ENCODE measurements around the gene DLGAP1.
A peak's percentile ranks its signal among the peaks of the same experiment; 100 is the strongest.

The DLGAP1 gene

DNA sequence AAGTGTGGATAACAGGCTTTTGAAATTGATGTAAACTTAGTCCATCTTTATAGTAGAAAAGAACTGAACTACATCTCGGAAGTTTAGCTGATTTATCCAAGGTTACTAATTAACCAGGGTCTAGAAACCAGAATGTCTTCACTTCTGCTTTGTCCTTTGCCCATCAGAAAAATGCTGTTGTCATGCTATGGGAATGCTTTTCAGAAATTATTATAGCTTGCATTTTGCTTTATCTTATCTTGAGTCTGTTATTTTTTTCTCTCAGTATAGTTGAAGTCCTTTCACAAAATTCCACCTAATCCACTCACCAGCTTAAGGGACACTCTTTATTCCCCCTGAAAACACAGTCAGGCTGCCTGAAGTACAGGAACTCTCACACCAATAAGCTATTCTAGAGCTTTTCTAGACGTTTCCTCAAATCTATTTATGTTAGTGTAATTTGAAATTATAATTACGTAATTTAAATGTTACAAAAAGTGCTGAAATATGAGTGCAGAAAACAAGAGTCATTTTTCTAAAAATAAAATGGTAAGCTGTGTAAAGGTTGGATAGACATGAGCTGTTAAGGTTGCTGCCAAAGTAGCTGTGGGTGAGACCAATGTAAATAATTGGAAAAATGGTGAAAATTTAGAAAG, 548.9 kb downstream of the DLGAP1 start:
- DNase-seq (ENCODE audit: low spot score) (peak; percentile 37), FAIRE-seq (no peak)

DNA sequence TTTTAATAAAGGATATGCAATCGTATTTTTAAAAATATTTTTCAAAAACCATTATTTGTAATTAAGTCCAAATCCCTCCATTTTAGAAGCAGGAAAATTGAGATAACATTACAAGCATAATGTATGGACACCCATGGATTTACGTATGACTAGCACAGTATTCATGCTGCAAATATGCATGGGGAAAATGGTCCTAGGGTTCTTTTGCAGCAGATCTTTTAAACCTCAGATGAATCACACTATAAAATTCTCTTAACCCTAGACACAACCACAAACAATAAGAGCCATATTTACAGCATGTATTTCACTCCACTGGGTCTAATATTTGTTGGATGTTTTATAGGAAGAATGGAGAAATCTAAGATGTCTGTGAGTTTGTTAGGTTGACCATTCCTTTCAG, 551.8 kb downstream of the DLGAP1 start:
- peak; percentile 91 for FAIRE-seq

DNA sequence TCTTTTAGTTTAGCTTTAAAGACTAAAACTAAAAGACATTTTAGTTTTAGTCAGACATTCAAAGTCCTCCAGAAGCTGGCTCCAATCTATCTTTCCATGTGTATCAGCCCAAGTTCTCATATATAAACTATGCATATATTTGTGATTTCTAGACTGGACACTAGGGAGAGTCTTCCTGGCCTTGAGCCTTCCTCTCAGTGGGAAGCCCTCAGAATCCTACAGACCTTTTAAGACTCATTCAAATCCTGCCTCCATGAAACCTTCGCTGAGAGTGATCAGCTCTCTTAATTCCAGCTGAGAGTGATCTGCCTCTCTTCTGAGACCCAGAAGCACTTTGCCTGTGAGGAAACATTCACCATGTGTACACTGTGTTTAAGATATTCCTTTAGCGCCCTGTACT, 552.4 kb downstream of the DLGAP1 start:
- no peak for FAIRE-seq
- DNase-seq (ENCODE audit: low spot score) = no peak

More for the DNA sequence above, 551.8 kb downstream of the DLGAP1 start:
- DNase-seq (ENCODE audit: low spot score) = peak; percentile 79

DNA sequence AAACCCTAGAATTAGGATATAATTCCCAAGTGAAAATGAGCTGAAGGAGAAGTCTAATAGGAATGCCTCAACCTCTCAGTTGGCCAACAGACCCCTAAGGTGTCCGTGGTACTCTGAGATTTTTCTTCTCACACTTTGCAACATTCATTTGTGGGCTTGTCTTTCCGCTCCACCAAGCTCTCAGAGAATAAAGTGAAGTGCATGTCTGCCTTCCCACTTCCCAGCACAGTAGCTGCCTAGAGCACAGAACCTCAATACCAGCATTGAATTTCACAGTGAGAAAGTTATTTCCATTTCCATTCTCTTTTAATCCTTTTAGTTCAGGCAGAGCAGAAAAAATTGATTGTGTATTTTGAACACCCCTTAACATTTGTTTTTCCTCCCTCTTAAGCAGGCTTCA, 553.3 kb downstream of the DLGAP1 start:
- DNase-seq (ENCODE audit: low spot score) (no peak), FAIRE-seq (no peak)

DNA sequence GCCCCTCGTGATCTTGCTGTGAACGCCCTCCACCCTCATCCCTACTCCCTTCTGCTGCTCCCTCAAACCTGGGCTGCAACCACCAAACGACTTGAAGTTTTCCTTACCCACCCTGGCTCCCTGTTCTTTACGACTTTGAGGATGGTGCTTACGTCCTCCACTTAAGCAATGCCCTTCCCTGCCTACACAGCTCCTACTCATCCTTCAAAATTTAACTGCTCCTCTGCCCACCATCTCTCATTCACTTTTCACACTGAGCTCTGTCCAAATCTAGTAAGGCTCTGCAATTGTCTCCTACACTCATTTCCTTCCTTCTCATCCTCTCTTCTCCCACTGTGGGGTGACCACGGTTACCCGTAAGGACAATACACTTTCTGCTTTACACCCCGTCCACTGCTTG, 554.1 kb downstream of the DLGAP1 start:
- FAIRE-seq (no peak), DNase-seq (ENCODE audit: low spot score) (no peak)

DNA sequence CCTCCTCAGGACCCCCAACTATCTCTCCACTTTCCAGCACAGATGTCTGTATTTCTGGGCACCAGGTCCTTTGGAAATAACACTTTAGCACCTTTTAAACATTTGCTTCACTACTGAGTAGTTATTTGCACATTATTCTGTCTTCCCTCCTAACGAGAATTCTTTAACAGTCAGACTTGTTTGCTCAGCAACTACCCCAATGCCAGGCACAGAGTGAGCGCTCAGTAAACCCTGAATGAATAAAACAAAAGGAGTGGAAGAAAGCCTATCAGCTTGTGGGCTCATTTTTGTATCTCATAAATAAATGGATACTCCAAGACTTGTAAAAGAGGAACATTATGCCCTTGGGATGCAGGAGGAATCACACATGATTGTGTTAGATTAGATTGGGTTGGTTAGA, 554.8 kb downstream of the DLGAP1 start:
- FAIRE-seq (no peak), DNase-seq (ENCODE audit: low spot score) (no peak)

DNA sequence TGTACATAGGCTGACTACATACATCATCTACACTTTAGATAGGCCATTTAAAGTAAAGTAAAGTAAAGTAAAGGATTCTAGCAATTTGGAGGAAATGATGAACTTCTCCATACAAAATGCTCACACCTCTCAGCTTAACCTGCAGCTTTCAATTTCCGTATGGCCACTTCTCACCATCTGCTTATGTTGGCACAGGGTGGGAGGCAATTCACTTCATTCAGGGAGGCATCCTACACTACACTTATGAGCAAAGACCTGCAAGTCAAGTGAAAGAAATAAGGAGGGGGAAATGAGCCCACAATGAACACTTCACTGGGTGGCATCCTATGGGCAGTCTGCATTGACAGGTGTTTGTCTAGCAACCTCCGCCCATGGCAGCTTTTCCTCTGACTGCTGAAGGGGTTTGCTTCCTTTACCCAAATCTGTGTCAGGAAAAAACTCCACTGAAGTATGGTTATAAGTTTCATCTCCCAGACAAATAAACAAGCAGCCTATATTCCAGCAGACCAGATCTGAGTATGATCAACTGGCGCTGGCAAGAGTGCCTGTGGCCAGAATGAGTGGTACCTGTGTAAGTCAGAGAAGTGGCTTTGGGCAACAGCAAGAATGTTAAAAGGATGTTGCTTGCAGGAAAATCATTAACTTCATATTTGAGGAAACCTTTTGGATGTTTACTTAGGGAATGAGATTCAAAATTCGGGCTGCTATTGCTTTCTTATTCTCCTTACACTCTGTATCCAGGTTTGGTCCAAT, 556.1 kb downstream of the DLGAP1 start:
- DNase-seq (ENCODE audit: low spot score) (no peak), FAIRE-seq (no peak)

DNA sequence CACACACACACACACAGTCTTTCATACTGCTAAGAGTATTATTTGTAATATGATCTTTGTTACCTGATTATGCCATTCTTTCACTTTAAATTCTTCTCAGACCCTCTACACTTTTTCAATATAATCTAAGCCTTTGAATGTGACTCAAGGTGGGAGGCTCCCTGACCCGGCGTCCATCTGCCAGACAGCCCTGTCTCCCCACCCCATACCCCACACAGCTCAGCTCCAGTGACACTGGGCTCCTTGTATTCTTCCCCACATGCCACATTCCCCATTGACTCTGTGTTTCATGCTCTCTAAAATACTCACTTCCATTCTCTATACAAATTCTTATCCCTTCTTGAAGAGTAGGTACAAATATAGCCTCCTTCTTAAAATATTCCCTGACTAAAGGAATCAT, 563.0 kb downstream of the DLGAP1 start:
- FAIRE-seq (no peak), DNase-seq (ENCODE audit: low spot score) (no peak)

DNA sequence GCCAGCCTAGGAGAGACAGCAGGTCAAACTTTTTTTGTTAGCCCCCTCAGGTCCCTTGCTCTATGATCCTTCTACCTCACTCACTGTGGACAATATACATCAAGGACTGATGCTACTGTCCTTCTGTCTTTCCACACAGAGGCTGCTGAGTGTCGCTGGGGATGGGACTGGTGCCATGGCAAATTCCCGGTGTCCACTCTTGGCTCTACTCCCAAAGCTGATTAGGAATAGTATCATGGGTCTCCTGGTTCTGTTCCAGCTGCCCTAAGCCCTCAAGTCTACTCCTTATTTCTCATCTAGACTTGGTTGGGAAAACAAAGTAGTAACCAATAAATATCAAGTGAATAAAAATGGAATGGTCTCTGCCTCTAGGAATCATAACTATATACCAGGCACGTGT, 563.9 kb downstream of the DLGAP1 start:
- DNase-seq (ENCODE audit: low spot score) = no peak
- FAIRE-seq = no peak

DNA sequence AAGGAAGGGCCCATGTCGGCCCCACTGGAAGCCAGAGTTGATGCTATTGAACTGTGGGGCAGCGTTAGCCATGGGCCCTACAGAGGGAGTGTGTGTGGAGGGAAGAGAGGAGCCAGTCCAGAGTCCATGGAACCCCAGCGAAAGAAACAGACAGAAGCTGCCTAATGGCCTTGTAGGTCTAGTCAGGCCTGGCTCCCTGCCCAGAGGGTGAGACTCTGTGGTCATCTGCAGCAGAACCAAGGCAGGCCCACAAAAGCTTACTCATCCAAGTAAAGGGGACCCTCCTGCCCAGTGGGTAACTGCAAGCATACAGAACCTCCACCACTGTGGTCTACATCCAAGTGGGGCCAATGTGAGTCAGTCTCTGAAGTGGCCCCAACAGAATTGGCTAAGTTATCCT, 565.3 kb downstream of the DLGAP1 start:
- DNase-seq (ENCODE audit: low spot score) (peak; percentile 66), FAIRE-seq (peak; percentile 82)

DNA sequence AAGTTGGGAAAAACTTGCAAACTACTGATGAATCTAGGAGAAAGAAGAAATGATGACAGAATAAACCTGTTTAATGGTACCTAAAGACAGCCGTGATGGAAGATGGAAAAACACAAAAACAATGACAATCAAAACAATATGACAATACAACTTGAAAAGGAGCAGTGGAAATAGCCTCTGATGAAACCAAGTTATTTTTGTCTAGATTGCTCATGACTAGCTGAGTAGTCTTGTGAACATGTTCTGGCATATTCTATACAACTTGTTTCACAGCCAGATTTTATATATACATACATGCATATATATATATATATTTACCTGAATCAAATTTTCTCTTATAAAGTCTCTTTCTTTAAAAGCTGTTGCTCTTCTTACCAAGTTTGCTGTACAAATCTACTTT, 566.0 kb downstream of the DLGAP1 start:
- no peak for FAIRE-seq

DNA sequence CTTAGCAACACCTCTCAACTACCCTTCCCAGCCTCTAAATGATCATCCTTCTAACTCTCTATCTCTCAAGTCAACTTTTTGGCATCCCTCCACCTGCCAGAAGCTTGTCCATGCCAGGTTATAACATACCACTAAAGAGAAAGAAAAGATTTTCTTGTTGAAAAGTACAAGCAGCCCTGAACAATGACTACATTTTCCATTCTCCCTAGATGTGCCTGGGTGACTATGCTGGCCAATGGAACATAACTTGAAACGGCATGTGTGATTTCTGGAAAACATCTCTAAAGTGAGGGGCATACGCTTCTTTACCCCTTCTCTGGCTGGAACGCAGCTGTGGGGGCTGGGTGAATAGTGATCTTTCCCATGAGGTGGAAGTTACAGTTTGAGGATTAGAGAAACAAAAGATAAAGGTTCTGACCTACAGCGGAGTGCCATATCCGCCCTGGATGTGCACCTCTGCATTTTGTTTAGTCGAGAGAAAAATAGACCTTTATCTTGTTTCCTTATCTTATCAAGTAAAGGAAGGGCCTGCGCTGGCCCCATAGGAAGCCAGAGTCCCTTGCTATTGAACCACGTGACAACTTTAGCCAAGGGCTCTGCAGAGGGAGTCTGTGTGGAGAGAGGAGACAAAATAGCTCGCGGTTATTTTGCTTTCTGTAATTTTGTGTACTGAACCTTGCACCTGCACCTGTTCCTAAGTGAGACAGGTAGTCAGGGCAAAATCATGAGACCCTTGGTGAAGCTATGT, 568.4 kb downstream of the DLGAP1 start:
- FAIRE-seq = no peak
- DNase-seq (ENCODE audit: low spot score) = no peak

More for the DNA sequence above, 566.0 kb downstream of the DLGAP1 start:
- no peak for DNase-seq (ENCODE audit: low spot score)

DNA sequence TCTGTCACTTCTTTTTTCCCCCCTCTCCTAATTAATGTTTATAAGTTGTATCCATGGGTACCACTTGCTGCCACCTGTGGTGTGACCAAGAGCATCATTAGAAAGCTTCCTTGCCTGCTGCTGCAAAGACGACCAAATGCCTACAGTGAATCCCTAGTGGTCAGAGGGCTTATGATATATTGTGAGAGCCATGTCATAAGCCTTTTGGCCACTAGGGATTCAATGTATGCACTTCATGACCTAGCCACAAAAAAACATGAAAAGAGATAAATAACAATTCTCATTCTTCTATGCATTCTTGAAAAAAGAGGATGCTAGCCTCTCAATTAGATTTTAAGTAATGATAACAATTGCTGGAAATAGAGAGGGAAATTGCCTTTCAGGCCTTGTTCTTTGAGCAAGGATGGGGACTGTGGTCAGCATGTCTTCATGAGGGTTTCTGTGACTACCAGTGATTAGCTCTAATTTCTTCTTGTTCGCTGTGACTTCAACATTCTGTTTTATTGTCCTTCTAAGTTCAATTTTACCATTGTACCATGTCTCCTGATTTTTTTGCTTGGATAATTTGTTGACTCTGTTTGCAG, 569.8 kb downstream of the DLGAP1 start:
- FAIRE-seq = no peak
- DNase-seq (ENCODE audit: low spot score) = no peak

DNA sequence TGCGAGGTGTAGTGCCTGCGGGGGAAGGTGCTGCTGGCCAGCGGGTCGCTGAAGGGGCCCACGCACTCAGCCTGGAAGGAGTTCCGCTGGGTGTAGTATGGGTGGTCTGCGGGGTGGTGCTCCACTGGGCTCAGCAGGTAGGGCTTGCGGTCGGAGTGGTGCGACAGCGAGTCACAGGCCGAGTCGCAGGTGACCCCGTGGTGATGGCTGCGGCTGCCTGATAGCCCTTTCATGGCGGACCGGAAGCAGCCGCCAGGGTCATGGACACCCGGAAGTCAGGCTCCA, 575.3 kb downstream of the DLGAP1 start:
- no peak for FAIRE-seq

DNA sequence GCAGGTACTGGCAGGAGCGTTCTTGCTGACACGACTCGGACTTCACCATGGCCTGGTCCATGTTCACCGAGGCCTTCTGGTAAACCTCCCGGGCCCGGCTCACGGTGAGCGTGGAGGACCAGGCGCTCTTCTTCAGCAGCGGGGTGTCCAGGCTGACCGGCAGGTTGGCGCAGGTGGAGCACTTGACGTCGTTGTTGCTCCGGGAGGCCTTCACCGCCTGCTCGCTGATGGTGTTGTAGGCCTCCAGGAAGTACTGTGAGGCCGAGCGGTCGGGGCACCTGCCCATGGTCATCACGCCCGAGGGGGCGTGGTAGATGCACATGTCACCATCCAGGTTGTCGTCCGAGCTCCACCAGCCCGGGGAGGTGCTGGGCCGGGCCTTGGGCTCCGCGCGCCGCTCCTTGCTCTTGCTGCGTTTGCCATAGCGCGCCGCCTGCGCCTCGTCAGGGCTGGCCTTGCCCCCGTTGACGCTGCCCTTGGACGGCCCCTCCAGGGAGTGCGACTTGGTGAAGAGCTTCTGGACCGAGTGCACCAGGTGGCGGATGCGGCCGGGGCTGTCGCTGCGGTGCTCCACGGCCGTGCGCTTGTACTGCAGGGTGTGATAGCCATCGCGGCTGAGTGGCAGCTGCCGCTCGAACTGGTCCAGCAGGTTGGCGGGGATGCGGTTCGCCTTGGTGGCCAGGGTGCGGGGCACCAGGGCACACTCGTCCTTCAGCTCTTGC, 575.8 kb downstream of the DLGAP1 start:
- no peak for FAIRE-seq
- no peak for DNase-seq (ENCODE audit: low spot score)

More for the DNA sequence above, 575.3 kb downstream of the DLGAP1 start:
- no peak for DNase-seq (ENCODE audit: low spot score)

DNA sequence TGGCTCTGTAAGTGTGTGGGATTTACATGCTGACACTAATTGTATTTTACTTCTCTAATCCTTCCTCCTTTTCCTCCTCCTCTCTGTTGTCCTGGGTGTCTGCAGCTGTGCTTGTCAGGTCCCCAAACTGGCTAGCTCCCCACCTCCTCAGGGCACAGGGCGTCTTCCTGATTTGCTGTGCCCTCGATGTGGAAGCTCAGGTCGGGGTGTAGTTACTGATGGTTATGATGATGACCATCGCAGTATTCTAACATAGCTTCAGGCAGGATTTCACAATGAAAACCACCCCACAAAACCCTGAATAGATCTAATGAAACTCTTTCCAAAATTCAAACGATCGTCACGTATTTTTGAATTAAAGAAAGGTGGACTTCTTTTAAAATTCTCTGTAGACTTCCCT, 576.7 kb downstream of the DLGAP1 start:
- FAIRE-seq (no peak), DNase-seq (ENCODE audit: low spot score) (no peak)

DNA sequence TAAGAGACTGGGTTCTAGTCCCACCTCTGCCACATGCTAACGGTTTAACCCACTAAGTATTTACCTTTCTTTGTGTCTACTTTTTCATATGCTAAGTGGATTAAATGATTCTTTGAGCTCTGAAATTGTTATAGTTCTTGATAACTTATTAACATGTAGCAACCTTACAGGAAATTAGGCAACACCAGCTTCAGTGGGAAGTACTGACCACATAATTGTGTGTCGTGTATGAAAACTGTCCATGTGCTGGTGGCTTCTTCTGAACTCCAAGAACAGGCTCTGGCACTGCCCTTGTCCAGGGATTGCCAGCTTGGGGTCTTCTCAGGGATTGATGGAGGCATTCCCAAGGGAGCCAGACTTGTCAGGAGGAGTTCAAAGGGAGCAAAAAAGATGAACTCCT, 577.4 kb downstream of the DLGAP1 start:
- FAIRE-seq (peak; percentile 25), DNase-seq (ENCODE audit: low spot score) (no peak)

DNA sequence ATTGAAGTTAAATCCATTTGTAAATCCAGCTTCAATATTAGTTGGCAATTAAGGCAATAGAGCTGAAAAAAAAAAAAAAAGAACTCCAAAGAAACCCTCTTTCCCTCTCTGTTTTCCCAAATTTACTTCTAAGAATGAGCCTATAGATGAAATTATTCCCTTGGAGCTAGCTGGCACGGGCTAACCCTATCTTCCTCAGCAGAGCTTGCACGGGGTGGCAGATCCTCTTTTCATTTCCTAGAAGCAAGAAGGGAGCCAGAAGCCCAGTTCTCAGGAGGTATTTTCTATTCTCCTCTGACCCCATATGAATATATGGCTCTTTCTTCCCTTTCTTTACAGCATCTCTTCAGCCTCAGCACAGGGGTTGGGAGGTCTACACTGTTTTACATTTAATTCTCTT, 579.1 kb downstream of the DLGAP1 start:
- FAIRE-seq = no peak
- DNase-seq (ENCODE audit: low spot score) = no peak

DNA sequence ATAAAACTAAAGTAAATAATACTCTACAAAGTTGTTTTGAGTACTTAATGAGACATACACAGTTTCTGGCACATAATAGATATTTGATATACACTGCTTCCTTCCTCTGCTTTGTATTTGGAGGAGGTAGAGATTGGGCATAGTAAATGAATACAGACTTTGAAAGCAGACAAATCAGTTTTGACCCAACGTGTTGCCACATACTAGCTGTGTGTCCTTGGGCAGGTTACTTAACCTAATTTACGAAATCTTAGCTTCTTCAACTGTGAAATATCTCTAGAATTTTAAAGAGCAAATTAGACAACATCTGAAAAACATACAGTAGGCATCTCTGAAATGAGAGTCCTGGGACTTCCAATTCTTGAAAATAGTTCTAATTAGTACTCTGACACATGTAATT, 579.7 kb downstream of the DLGAP1 start:
- DNase-seq (ENCODE audit: low spot score) (no peak), FAIRE-seq (no peak)

DNA sequence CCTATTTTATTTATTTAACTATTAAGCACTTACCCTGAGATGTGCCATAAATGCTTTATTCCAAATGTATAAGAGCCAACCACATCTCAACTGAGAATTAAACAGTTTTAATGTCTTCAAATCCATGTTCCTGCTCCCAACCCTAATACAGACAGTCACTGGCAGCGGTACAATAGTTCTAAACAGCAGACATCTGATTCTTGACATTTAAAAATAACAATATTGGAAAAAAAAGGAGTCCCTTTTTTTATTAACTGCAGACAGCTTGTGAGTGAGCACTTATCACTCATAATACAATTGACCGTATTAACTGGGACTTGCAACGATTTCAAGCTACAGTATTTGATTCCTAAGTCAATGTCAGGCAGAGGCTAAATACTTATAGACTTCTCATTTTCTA, 580.5 kb downstream of the DLGAP1 start:
- no peak for FAIRE-seq
- DNase-seq (ENCODE audit: low spot score) = no peak

DNA sequence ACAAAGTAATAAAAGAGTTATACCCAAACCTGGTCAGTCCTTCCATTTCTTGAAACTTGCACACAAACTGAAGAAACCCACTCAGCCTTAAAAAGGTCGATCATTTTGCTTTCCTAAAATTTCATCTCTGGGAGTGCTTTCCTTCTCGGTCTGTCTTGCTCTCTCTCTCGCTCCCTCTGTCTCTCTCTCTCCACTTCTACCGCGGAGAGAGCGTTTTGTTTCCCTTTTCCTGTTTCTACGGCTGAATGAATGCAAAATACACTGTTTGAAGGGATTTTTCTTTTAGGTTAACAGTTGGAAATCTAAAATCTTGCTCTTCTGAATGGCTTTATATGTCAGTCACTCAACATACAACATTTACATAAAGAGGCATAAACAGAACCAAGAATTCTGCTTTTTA, 581.0 kb downstream of the DLGAP1 start:
- no peak for FAIRE-seq
- DNase-seq (ENCODE audit: low spot score) = no peak

DNA sequence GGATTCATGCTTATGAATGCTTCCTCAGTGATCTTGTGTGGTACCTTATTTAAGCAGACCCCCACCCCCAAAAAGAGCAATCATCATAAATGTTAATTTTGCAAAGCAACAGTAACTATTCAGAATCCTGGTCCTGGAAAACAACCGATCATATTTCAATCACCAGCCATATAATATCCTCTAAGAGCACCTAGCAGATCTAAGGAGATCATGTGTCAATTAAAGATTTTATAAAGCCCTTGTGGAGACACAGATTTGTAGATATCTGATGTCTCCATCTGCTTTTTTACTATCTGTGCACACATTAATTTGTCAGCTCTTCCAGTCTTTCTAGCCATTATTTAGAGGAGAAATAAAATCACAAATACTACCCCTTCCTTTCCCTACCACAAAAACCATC, 581.4 kb downstream of the DLGAP1 start:
- DNase-seq (ENCODE audit: low spot score) (no peak), FAIRE-seq (no peak)
